ENCODE measurements around the gene KCNK2. TPM values are rescaled to one million over a fixed set of nuclear protein-coding genes. Genes with fewer than 3 reads are reported as not detected.
A peak's percentile ranks its signal among the peaks of the same experiment; 100 is the strongest.

KCNK2 gene
- total RNA-seq, 1 donor from 2014 or later: 8.7 TPM

DNA sequence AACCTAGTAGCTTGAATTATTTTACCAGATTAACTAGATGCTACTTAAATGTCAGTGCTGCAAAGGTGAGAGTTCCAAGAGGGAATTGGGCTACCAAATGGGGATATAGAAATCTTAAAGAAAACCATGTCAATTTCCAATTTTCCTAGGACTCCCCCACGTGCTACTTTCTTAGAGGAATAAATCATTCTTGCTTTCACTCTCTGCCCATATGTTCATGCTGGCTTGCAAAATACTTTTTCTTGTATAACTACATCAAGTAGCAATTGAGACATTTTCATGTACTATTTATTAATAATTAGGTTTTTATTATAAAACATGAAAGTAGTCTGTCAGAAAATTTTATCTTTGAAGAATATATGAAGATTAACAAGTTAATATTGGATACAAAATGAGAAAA lies 11.8 kb downstream of the KCNK2 start:
- DNase-seq (ENCODE audit: low read depth): no peak

- no peak for DNase-seq (ENCODE audit: low read depth)
Observed at GRCh38 chr1:215095524-215095923, 13.0 kb downstream of the KCNK2 start.

DNA sequence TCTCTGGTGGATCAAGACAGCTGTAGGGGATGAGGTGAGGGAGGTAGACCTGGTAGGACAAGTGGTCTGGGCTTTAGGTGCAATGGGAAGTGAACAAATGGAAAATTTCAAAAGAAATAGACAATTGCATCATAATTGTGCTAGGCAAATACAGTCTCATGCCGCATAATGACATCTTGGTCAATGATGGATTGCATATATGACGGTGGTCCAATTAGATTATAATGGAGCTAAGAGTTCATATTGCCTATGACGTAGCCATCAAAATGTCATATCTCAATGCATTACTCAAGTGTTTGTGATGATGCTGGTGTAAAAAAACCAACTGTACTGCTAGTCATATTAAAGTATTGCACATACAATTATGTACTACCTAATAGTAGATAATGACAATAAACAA lies 19.0 kb downstream of the KCNK2 start:
- no peak for DNase-seq (ENCODE audit: low read depth)

- DNase-seq (ENCODE audit: low read depth): no peak
Observed at GRCh38 chr1:215104283-215104682, 21.7 kb downstream of the KCNK2 start.

DNA sequence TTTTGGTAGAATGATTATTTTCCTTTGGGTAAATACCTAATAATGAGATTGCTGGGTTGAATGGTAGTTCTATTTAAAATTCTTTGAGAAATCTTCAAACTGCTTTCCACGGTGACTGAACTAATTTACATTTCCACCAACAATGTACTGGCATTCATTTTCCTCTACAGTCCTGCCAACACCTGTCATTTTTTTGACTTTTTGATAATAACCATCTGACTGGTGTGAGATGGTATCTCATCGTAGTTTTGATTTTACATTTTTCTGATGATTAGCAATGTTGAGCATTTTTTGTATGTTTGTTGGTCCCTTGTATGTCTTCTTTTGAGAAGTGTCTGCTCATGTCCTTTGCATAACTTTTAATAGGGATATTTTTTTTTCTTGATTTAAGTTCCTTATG lies 23.5 kb downstream of the KCNK2 start:
- no peak for DNase-seq (ENCODE audit: low read depth)

DNA sequence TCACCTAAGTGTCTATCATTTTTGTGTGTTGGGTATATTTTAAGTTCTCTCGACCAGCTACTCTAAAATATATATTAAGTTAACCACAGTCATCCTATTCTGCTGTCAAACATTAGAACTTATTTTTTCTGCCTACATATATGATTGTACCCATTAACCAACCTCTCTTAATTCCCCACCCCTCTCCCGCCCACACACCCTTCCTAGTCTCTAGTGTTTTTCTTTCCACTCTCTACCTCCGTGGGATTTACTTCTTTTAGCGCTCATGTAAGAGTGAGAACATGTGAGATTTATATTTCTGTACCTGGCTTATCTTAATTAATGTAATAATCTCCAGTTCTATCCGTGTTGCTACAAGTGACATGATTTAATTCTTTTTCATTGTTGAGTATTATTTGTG lies 26.6 kb downstream of the KCNK2 start:
- no peak for DNase-seq (ENCODE audit: low read depth)

- peak; percentile 20 for DNase-seq (ENCODE audit: low read depth)
Observed at GRCh38 chr1:215111916-215112315, 29.4 kb downstream of the KCNK2 start.

DNA sequence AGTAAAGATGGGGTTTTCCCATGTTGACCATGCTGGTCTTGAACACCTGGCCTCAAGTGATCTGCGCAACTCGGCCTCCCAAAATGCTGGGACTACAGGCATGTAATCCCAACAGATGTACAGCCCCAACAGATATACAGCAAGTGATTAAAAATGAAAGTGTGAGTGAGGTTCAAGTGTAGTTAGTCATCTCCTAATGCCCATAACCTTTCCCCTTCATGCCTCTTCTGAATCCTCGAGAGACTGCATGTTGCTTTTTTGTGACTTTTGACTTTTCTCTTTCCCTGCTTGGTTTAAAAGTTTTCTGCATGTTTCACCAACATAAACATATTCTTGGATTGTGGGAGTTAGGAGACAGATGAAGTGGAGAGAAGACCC lies 31.2 kb downstream of the KCNK2 start:
- DNase-seq (ENCODE audit: low read depth): no peak

DNA sequence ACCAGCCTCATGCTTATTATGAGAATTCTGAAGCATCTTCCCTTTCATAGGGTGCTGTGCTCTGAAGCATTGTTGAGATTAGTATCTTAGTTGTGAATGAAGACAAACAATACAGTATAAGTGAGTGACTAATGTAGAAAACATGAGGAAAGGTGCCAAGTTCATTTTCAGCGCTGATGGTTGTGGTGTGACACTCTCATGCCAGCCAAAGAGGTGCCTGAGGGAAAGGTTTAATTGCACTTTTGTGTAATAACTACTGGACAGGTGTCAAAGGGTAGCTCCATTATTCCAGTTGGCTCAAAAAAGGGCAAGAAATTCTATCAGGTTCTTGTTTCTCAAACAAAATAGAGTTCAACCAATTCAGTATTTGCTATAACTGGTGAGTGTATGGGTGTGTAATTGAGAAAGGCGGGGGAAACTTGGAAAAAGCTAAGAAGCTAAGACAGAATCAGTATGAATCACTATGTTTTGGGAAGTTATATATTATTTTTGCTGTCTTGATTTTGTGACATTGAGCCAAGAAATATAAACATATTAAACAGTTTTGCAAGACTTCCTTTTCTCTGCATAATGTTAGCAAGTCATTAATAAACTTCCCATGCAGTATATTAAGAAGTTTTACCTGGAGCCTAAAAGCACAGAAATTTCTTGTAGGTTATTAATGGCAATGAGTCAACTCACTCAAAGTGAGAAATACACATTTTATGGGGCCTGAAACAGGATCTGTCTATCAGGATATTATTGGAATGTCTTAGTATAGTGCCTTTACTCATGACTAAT lies 31.8 kb downstream of the KCNK2 start:
- peak; percentile 69 for DNase-seq (ENCODE audit: low read depth)

- DNase-seq (ENCODE audit: low read depth): no peak
Observed at GRCh38 chr1:215115760-215116159, 33.2 kb downstream of the KCNK2 start.

DNA sequence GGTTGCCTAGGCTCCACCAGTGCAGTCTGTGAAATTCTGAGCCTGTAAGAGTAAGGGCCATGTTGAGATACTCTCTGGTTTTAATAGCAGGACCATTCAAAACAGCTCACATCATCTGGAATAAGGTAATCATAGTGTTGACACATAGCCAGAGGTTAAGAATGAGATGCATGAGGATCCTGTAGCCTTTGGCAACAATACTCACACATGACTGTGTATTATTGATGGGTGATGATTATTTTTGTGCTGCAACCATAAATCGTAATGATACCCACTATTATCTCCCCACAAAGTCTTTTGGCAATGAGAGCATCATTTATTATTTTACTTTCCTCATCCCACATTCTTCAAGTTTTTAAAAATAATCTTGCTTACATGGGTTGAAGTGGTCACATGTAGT lies 35.5 kb downstream of the KCNK2 start:
- no peak for DNase-seq (ENCODE audit: low read depth)

DNA sequence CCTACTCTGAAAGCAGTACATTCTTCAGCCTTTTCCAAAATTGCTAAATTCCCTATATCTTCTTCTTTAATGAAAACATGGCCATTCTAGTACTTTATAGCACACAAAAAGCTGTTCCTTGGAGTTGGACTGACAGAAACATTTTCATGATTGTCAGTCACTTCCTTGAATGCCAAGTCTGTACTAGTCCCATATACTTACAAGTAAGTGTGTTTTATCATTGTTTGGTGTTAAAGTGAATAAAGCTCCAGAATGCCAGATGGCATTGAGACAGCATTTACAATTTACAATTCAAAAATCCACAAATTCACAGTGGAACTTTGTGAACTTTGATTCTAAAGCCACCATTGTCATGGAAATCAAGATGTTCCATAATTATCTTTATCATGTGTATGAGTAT lies 36.5 kb downstream of the KCNK2 start:
- DNase-seq (ENCODE audit: low read depth): no peak

DNA sequence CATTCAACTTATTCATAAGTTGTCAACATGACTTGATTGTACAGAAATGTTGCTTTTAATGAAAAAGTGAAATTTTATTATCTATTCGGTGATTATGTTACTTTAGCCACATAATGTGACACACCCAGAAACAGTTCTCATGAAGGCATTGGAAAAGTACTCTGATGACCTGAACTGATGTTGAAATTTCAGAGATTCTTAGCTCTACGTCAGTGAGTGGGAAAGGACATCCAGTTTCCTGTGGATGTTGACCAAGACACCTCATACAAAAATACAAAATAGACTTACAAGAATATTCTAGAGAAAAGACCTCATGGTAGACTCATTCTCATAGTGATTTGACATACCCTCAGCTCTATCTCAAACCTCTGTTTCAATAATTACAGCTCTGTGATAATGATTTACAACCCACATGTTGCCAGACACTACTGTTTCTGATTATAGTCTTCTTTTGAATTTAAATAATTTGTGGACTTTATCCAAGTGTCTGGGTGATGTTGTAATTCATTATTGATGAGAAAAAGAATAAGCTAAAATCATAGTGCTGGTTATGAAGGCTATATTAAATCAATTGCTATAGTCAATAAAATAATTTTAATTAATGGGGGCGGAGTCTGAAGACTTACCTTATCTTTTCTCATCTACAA lies 37.3 kb downstream of the KCNK2 start:
- DNase-seq (ENCODE audit: low read depth): no peak

DNA sequence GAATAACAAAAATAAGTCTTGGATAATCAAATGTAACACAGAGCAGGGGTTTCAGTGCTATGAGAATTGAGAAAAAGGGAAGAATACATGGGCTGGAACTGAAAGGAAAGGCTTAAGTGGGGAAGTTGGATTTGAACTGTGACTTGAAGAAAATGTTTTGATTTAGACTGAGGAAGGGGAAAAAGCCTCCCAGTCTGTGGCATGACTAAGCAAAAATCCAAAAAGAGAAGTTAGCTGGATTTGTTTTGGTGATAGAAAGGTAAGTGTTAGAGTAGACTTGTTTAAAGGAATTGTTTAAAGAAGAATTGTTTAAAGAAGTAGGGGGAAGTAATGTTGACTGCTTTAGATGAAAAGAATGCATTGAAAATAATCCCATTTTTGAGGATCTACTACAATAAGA lies 46.0 kb downstream of the KCNK2 start:
- DNase-seq (ENCODE audit: low read depth): no peak

DNA sequence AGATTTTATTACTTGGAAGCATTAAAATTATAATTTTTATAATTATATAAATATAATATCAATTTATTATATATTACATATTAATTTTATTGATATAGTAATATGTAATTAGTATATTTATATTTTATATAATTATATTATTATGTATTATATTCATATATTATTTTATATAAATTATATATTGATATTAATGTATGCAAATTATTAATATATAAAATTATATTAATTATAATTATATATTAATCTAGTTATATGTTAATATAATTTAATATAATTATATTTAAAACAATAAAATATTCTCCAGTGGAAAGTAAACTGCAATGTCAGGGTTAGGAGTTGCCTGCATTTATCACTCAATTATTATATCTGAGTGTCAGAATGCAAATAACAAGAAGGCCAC lies 48.8 kb downstream of the KCNK2 start:
- no peak for DNase-seq (ENCODE audit: low read depth)

- no peak for DNase-seq (ENCODE audit: low read depth)
Observed at GRCh38 chr1:215132156-215132555, 49.6 kb downstream of the KCNK2 start.

DNA sequence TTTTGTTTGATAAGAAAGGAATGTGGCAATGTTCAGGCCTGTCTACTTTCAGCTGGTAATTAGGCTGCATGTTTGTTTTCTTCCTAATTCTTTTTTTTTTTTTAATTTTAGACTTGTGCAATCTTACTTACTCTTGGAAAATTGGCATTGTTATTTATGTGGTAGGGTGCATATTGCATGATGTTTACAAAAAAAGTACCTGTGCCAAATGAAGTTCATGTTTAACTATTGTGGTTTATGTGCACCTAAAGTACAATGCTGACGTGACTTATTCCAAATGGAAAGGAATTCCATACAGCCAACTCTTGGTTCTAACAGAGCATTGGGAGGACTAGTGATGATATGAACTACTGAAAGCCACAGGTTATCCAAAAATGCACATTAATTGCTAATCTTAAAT lies 51.0 kb downstream of the KCNK2 start:
- no peak for DNase-seq (ENCODE audit: low read depth)

GRCh38 chr1:215137985-215138384 lies 55.4 kb downstream of the KCNK2 start:
- DNase-seq (ENCODE audit: low read depth): no peak

- no peak for DNase-seq (ENCODE audit: low read depth)
Observed at GRCh38 chr1:215140135-215140534, 57.6 kb downstream of the KCNK2 start.

DNA sequence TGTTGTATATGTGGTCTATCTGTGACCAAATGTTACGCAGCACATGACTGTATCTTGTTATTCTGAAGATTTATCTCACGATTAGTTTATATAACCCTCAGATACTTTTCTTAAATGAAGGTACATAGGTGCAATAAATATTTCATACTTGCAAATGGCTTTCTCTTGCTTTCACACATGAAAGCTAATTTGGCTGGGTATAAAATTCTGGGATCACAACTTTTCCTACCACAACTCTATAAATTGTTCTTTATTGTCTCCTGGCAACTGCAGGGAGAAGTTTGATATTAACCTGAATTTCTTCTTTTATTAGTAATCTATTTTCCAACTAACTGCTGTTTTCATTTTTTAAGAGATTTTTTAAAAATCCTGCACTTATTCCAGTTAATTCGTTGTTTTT lies 58.9 kb downstream of the KCNK2 start:
- no peak for DNase-seq (ENCODE audit: low read depth)

- DNase-seq (ENCODE audit: low read depth): no peak
Observed at GRCh38 chr1:215143497-215143896, 61.0 kb downstream of the KCNK2 start.

DNA sequence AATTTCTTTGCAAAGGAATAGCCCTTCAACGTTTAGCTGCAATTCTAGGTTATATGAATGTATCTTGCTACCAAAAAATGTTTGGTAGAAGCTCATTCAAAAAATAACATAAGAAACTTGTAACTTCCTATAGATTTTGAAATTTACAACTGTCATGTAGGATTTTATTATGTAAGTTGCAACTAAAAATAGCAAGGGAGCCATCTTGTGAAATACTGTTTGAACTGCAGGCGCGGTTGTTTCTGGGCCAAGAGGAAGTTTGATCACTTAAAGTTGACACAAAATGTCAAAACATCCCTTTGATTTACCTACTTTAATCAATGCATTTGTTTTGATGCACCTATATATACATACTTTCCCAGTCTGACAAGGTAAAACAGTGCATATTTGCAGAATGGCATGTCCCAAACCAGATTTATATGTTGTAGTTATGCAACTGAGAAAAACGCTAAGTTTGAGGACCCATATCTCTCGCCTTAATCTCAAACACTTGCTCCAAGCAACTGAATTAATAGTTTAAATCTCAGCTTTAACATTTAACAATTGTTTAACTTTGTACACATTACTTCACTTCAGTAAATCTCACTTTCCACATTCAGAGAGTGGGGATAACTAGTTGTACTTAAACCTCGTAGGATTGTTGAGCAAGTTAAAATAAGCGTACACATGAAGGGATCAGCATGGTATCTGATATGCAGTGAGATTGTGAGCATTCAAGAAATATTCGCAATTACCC lies 63.9 kb downstream of the KCNK2 start:
- DNase-seq (ENCODE audit: low read depth): peak; percentile 18
